Measurements from ENCODE around the gene MEF2C. TPM values are rescaled to one million over a fixed set of nuclear protein-coding genes. Genes with fewer than 3 reads are reported as not detected.
A peak's percentile ranks its signal among the peaks of the same experiment; 100 is the strongest.

MEF2C gene
- total RNA-seq, 1 experiment from 2014 or later: 1.7 TPM

DNA sequence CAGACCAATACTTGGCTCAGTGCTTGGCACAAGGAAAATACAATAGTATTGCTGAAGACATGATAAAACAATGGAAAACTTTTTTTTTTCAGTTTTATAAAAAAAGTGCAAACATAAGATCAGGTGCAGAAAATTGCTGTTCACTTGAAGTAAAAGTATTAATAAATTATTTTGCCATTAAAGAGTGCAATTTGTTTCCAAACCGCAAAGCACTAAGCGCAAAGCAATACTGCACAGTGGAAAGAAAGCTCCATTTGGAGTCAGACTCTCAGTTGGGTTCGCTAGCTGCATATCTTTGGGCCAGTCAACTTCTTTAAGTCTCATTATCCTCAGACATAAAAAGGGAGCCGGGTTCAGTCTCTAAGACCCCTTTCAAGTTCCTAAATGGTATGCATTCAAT is 45.8 kb downstream of the MEF2C start:
- ChIA-PET CTCF (interaction anchor here (1.1 to 1.5 kb wide), 3 partner anchors 26 to 146 kb away, joined by 3 to 5 read pairs (median 4); no protein-coding TSS in a partner anchor), POLR2A (no interaction called here)
- Mint-ChIP-seq H3K27ac (no peak overlapping the region), H3K9me3 (no peaks in the 10 kb centered on the region), H3K36me3 (no peaks in the 10 kb centered on the region), H3K4me3 (no peak overlapping the region), H3K4me1 (peaks cover 10% of the 10 kb centered on the region), H3K27me3 (ENCODE audit: low read depth) (no peaks in the 10 kb centered on the region)
- ATAC-seq (no peak), DNase-seq (ENCODE audit: low spot score) (no peak)
- TF ChIP-seq ETV6 (CRISPR knock-in tag; IDR thresholded peaks at IDR 0.05) (no peak), IRF2 (CRISPR knock-in tag; IDR thresholded peaks at IDR 0.05; ENCODE audit: borderline replicate concordance, low read depth) (no peak), PRDM15 (CRISPR knock-in tag; IDR thresholded peaks at IDR 0.05) (no peak), ZNF396 (CRISPR knock-in tag; IDR thresholded peaks at IDR 0.05; ENCODE audit: borderline replicate concordance) (no peak), PRRX2 (CRISPR knock-in tag; IDR thresholded peaks at IDR 0.05) (no peak), FOXJ3 (CRISPR knock-in tag; IDR thresholded peaks at IDR 0.05; ENCODE audit: borderline replicate concordance) (no peak), GRHL2 (CRISPR knock-in tag; IDR thresholded peaks at IDR 0.05; ENCODE audit: insufficient replicate concordance, severe bottlenecking) (no peak), ZNF317 (CRISPR knock-in tag; IDR thresholded peaks at IDR 0.05; ENCODE audit: borderline replicate concordance, low read depth) (no peak), USF1 (CRISPR knock-in tag; IDR thresholded peaks at IDR 0.05) (no peak), TP53 (CRISPR knock-in tag; IDR thresholded peaks at IDR 0.05) (no peak), FOXP1 (CRISPR knock-in tag; IDR thresholded peaks at IDR 0.05; ENCODE audit: borderline replicate concordance) (no peak), RELA (CRISPR knock-in tag; IDR thresholded peaks at IDR 0.05; ENCODE audit: borderline replicate concordance) (no peak), NR1H2 (CRISPR knock-in tag; IDR thresholded peaks at IDR 0.05) (no peak), CREB1 (CRISPR knock-in tag; IDR thresholded peaks at IDR 0.05) (no peak)
- TF ChIP-seq, protein P1, sequence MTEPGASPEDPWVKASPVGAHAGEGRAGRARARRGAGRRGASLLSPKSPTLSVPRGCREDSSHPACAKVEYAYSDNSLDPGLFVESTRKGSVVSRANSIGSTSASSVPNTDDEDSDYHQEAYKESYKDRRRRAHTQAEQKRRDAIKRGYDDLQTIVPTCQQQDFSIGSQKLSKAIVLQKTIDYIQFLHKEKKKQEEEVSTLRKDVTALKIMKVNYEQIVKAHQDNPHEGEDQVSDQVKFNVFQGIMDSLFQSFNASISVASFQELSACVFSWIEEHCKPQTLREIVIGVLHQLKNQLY (CRISPR knock-in tag; IDR thresholded peaks at IDR 0.05): no peak
- TF ChIP-seq, protein P2, sequence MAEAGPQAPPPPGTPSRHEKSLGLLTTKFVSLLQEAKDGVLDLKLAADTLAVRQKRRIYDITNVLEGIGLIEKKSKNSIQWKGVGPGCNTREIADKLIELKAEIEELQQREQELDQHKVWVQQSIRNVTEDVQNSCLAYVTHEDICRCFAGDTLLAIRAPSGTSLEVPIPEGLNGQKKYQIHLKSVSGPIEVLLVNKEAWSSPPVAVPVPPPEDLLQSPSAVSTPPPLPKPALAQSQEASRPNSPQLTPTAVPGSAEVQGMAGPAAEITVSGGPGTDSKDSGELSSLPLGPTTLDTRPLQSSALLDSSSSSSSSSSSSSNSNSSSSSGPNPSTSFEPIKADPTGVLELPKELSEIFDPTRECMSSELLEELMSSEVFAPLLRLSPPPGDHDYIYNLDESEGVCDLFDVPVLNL (CRISPR knock-in tag; IDR thresholded peaks at IDR 0.05; ENCODE audit: borderline replicate concordance, low read depth): no peak

DNA sequence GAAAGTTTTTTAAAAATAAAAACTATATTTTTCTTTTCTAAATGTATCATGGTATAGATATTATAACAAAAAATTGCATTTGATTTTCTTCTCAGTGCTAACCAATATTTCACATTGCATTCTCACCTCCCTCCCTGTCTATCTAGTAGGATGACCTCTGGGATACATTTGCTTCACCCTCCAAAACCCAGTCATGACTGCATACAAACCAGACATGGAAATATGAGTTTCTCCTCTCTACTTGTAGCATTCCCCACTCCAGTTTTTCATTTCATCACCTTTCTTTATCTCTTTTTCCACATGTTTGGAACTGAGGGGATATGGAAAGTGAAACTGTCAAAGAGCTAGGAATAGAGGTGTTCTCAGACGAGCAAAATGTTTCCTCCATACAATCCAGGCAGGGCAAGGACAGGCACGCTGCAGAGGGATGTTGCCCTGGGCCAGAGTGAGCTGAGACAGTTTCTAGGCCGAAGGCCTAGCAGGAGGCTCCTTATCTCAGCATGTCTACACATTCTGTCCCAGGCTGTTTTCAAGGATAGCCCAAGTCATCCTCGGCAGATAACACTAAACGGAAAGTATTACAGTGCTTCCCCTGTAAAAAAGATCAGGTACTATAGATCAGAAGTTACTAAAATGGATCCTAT is 46.7 kb downstream of the MEF2C start:
- TF ChIP-seq NR2C2 (CRISPR knock-in tag; IDR thresholded peaks at IDR 0.05) (no peak), GTF2I (CRISPR knock-in tag; conservative IDR thresholded peaks at IDR 0.05) (no peak), RELA (CRISPR knock-in tag; IDR thresholded peaks at IDR 0.05; ENCODE audit: borderline replicate concordance) (no peak), MXD4 (CRISPR knock-in tag; IDR thresholded peaks at IDR 0.05; ENCODE audit: borderline replicate concordance) (no peak), JUN (CRISPR knock-in tag; IDR thresholded peaks at IDR 0.05) (no peak), CDX4 (CRISPR knock-in tag; IDR thresholded peaks at IDR 0.05; ENCODE audit: borderline replicate concordance) (no peak), FOXP4 (CRISPR knock-in tag; IDR thresholded peaks at IDR 0.05) (no peak), ESRRA (CRISPR knock-in tag; IDR thresholded peaks at IDR 0.05; ENCODE audit: borderline replicate concordance) (no peak), JAZF1 (CRISPR knock-in tag; IDR thresholded peaks at IDR 0.05) (no peak), SMAD3 (CRISPR knock-in tag; IDR thresholded peaks at IDR 0.05; ENCODE audit: borderline replicate concordance) (no peak)
- TF ChIP-seq, protein P2 (CRISPR knock-in tag; IDR thresholded peaks at IDR 0.05; ENCODE audit: borderline replicate concordance, low read depth): no peak
- Mint-ChIP-seq H3K36me3 (no peaks in the 10 kb centered on the region), H3K4me1 (peaks cover 10% of the 10 kb centered on the region), H3K4me3 (no peak overlapping the region), H3K27me3 (ENCODE audit: low read depth) (no peaks in the 10 kb centered on the region), H3K9me3 (no peaks in the 10 kb centered on the region), H3K27ac (peak overlapping the region; percentile 5)
- DNase-seq (ENCODE audit: low spot score) (peak; percentile 16), ATAC-seq (peak; percentile 89)
- POLR2A ChIA-PET: interaction anchor here (0.6 kb wide), 2 partner anchors 104 to 1697 kb away, joined by 3 to 4 read pairs; no protein-coding TSS in a partner anchor
- CTCF ChIA-PET: interaction anchor here (0.6 to 1.5 kb wide), 6 partner anchors 10 to 771 kb away, joined by 3 to 5 read pairs (median 4); no protein-coding TSS in a partner anchor
